ENCODE measurements around the gene ARNT2. TPM values are rescaled to one million over a fixed set of nuclear protein-coding genes. Genes with fewer than 3 reads are reported as not detected.

ARNT2 gene
- total RNA-seq, 1 donor from 2014 or later, result 0.26 TPM

GRCh38 chr15:80474224-80475215 is 70.3 kb downstream of the ARNT2 start:
- DNase-seq (ENCODE audit: low read depth) (no peak), FAIRE-seq (no peak)
- H3K36me3 ChIP-seq (ENCODE audit: control insufficient read depth, insufficient read depth, low read length), result no peaks in the 10 kb centered on the region
- no peak for TF ChIP-seq CTCF (IDR thresholded peaks at IDR 0.05; ENCODE audit: insufficient read depth, low read length, severe bottlenecking)
- no peaks in the 10 kb centered on the region for H3K27me3 ChIP-seq (ENCODE audit: control insufficient read depth, insufficient read depth, low read length)
- H3K4me3 ChIP-seq (ENCODE audit: low read depth, low read length), result no peak overlapping the region

DNA sequence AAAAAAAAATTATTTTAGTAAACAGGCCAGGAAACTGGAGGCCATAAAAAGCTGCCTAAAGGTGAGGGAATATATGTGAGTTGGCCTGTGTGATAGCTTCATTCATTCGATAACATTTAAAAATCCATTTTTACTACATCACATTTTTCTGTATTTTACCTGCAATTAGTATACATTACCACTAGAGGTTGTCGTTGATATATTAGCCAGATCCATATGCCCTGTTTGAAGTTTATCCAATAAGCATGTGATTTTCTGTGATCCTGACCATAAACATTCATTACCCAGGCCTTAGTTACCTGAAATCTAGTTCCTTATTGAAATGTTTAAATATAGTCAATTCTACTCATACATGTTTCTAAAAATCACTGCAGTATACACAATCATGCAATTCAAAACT is 71.4 kb downstream of the ARNT2 start:
- no peaks in the 10 kb centered on the region for H3K36me3 ChIP-seq (ENCODE audit: control insufficient read depth, insufficient read depth, low read length)
- TF ChIP-seq CTCF (IDR thresholded peaks at IDR 0.05; ENCODE audit: insufficient read depth, low read length, severe bottlenecking), result no peak

DNA sequence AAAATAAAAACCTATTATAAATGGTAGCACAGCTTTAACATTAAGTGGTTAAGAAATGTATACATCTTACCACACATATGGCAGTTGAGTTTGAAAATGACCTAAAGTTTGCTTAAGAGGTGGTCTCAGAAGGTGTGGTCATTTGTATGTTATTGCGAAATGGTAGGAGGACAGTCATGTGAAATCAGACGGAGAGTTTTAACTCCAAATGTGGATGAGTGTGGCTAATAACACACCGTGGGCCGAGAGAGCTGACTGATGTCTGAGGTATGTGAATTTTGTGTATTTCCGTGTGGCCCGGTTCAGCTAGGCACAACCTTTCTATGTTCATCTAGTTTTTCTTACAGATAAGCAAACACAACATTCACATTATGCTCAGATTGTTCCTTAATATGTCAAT is 71.9 kb downstream of the ARNT2 start:
- TF ChIP-seq CTCF (IDR thresholded peaks at IDR 0.05; ENCODE audit: insufficient read depth, low read length, severe bottlenecking), result no peak
- no peaks in the 10 kb centered on the region for H3K27me3 ChIP-seq (ENCODE audit: control insufficient read depth, insufficient read depth, low read length)
- H3K4me3 ChIP-seq (ENCODE audit: low read depth, low read length), result no peak overlapping the region
- no peaks in the 10 kb centered on the region for H3K36me3 ChIP-seq (ENCODE audit: control insufficient read depth, insufficient read depth, low read length)
- DNase-seq (ENCODE audit: low read depth) (no peak), FAIRE-seq (no peak)

More for the DNA sequence above, 71.4 kb downstream of the ARNT2 start:
- no peak for FAIRE-seq
- H3K4me3 ChIP-seq (ENCODE audit: low read depth, low read length), result no peak overlapping the region
- no peak for DNase-seq (ENCODE audit: low read depth)
- H3K27me3 ChIP-seq (ENCODE audit: control insufficient read depth, insufficient read depth, low read length), result no peaks in the 10 kb centered on the region

GRCh38 chr15:80478075-80478474 is 73.9 kb downstream of the ARNT2 start:
- no peak for FAIRE-seq
- DNase-seq (ENCODE audit: low read depth), result no peak

GRCh38 chr15:80479191-80479590 is 75.0 kb downstream of the ARNT2 start:
- H3K27me3 ChIP-seq (ENCODE audit: control insufficient read depth, insufficient read depth, low read length), result no peaks in the 10 kb centered on the region

More at GRCh38 chr15:80478075-80478474, 73.9 kb downstream of the ARNT2 start:
- no peak for TF ChIP-seq CTCF (IDR thresholded peaks at IDR 0.05; ENCODE audit: insufficient read depth, low read length, severe bottlenecking)
- no peaks in the 10 kb centered on the region for H3K27me3 ChIP-seq (ENCODE audit: control insufficient read depth, insufficient read depth, low read length)
- H3K4me3 ChIP-seq (ENCODE audit: low read depth, low read length), result no peak overlapping the region
- H3K36me3 ChIP-seq (ENCODE audit: control insufficient read depth, insufficient read depth, low read length), result no peaks in the 10 kb centered on the region

More at GRCh38 chr15:80479191-80479590, 75.0 kb downstream of the ARNT2 start:
- DNase-seq (ENCODE audit: low read depth), result peak; percentile 50
- no peak for FAIRE-seq
- H3K36me3 ChIP-seq (ENCODE audit: control insufficient read depth, insufficient read depth, low read length), result no peaks in the 10 kb centered on the region
- no peak overlapping the region for H3K4me3 ChIP-seq (ENCODE audit: low read depth, low read length)
- no peak for TF ChIP-seq CTCF (IDR thresholded peaks at IDR 0.05; ENCODE audit: insufficient read depth, low read length, severe bottlenecking)
